Type B pancreatic cell (in vitro differentiated cells): Measurements from ENCODE around the gene CAMKMT. TPM values are rescaled to one million over a fixed set of nuclear protein-coding genes. Genes with fewer than 3 reads are reported as not detected.

Source experiments
- DNase-seq: peaks from one replicate; pipeline ENCODE4 v3.0.0; 2021; ENCODE audit warnings: mixed read lengths; ENCODE audit not compliant: unreplicated experiment; ENCODE audit errors: extremely low spot score
- H3K27ac Mint-ChIP-seq: 2 replicates; pipeline ENCODE4 v1.8.0; 2021; ENCODE audit warnings: mild to moderate bottlenecking, mixed read lengths
- H3K27me3 Mint-ChIP-seq: 2 replicates; pipeline ENCODE4 v1.8.0; 2021; ENCODE audit warnings: mixed read lengths
- H3K36me3 Mint-ChIP-seq: 2 replicates; pipeline ENCODE4 v1.8.0; 2021; ENCODE audit warnings: mixed read lengths
- H3K4me1 Mint-ChIP-seq: one replicate; pipeline ENCODE4 v1.8.0; 2021; ENCODE audit warnings: mixed read lengths; ENCODE audit not compliant: unreplicated experiment
- H3K4me3 Mint-ChIP-seq: 2 replicates; pipeline ENCODE4 v1.8.0; 2021; ENCODE audit warnings: mild to moderate bottlenecking, mixed read lengths
- H3K9me3 Mint-ChIP-seq: 2 replicates; pipeline ENCODE4 v1.8.0; 2021; ENCODE audit warnings: mixed read lengths
- CTCF ChIP-seq: fragments of 200-600 bp; sonication (generic); conservative IDR thresholded peaks from 2 replicates; pipeline ENCODE4 v1.5.0; 2021; ENCODE audit warnings: antibody characterized with exemption, mild to moderate bottlenecking
- total RNA-seq: library from RNA; stranded (reverse); gene quantifications from 2 replicates; pipeline ENCODE4 v1.2.1, GENCODE V29; 2021; ENCODE audit warnings: low replicate concordance

CAMKMT gene
- total RNA-seq, 1 donor from 2014 or later: 7.7 TPM

DNA sequence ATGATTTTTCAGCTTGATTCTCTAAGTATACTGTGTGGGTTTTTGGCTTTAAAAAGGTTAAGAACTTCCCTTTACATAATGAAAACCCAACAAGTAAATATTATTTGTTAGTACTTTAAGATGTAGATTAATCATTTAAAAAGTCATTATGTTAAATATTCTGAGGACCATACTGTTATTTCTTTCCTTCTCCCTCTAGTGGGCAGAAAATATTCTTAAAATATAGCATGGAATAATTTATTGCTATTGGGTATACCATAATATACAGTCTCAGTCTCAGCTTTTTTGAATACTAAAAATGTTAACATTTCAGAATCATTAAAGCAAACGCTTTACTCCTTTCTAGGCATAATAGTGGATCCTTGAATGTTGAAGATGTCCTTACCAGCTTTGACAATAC is 28.1 kb downstream of the CAMKMT start:
- no peaks in the 10 kb centered on the region for H3K27me3 Mint-ChIP-seq
- H3K9me3 Mint-ChIP-seq: no peaks in the 10 kb centered on the region
- H3K4me3 Mint-ChIP-seq: no peak overlapping the region
- H3K36me3 Mint-ChIP-seq: peaks cover 6% of the 10 kb centered on the region
- peak; percentile 65 for TF ChIP-seq CTCF
- H3K27ac Mint-ChIP-seq: no peak overlapping the region
- no peak for DNase-seq
- no peaks in the 10 kb centered on the region for H3K4me1 Mint-ChIP-seq

DNA sequence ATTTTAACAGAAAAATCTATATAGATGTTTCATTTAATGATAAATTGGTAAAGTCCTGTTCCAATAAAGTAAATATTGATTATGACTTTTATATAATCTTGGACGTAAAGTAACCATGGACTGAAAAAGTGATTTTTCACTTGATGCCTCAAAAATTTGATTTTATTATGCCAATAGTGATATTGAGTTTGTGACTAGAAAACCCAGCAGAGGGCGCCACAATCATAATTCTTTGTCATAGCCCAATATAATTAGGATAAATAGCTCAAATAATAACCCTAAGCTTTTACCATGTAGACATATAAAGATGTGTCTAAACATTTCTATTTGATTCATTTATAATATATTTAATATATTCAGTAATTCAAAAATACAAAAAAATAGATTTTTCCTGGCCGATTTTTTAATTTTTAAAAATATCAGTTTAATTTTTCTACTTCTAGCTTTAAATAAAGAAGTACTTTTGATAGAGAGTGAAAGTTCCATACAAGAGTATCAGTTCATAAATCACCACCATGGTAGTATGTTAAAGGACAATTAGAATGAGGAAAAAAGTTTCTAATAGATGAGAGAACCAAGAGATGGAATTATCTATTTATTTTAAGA is 30.7 kb downstream of the CAMKMT start:
- H3K4me3 Mint-ChIP-seq: no peak overlapping the region
- H3K36me3 Mint-ChIP-seq: peaks cover 6% of the 10 kb centered on the region
- no peak for DNase-seq
- H3K27me3 Mint-ChIP-seq: no peaks in the 10 kb centered on the region
- peaks cover 5% of the 10 kb centered on the region for H3K4me1 Mint-ChIP-seq
- peak; percentile 86 for TF ChIP-seq CTCF
- H3K27ac Mint-ChIP-seq: no peak overlapping the region
- no peaks in the 10 kb centered on the region for H3K9me3 Mint-ChIP-seq

DNA sequence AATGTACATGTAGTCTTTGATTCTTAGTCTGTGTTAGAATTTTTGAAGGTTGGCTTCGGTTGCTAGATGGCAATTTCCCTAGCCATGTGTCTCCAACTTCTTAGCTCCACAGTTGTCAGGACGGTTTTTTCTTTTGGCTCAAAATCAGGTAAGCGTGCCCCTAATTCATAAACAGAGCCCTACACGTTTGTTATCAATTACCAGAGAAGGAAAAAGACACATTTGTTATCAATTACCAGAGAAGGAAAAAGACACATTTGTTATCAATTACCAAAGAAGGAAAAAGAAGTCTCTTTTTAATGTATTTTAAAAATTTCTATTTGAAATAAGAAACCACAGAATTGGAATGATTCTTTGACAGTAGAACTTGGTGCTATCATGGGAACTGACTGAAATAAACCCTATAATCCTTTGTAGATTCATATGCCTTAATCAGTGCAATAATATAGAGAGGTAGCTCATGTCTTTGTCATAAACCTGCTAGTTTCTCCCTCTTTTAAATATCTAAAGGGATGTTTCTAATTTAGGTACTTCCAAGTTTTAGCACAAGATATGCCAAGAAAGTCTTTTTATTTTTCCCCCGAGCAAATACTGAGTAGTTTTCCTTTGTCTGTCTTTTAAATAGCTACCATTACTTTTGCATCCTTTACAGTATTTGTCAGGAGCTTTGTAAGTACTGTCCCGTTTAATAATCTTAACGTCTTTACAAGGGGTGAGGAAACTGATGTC is 35.9 kb downstream of the CAMKMT start:
- peaks cover 13% of the 10 kb centered on the region for H3K4me1 Mint-ChIP-seq
- H3K27ac Mint-ChIP-seq: no peak overlapping the region
- H3K36me3 Mint-ChIP-seq: no peaks in the 10 kb centered on the region
- H3K4me3 Mint-ChIP-seq: no peak overlapping the region
- no peaks in the 10 kb centered on the region for H3K9me3 Mint-ChIP-seq
- H3K27me3 Mint-ChIP-seq: no peaks in the 10 kb centered on the region
- no peak for TF ChIP-seq CTCF
- DNase-seq: no peak

DNA sequence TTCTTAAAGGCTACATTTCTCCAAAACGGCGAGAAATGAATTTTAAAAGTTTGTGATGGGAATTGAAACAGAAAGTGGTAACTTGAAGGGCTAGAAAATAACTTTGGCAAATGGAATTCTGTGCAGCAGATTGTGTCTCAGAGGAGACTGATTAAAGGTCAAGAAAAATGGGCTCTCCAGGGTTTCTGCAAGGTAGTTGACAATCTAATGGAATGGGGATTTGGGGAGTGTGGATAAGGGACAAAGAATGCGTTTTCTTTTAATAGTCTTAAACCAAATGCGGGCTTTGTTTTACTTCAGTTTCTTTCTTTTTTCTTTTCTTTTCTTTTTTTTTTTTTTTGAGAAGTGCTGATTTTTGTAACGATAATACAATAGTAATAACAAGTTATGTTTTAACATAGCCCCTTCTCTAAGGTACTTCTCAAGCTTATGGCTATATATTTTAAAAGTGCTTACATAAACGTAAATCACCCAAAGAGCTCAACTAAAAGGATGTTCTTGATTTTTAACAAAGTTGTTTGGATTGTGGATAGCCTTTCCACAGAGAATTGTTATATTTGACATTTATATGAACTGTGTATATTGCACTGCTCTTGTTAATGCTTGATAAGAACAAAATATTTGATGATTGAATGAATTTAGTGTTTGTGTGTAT is 36.6 kb downstream of the CAMKMT start:
- Mint-ChIP-seq H3K27ac (no peak overlapping the region), H3K27me3 (no peaks in the 10 kb centered on the region), H3K4me1 (peaks cover 13% of the 10 kb centered on the region), H3K4me3 (no peak overlapping the region), H3K9me3 (no peaks in the 10 kb centered on the region), H3K36me3 (no peaks in the 10 kb centered on the region)
- no peak for DNase-seq
- TF ChIP-seq CTCF: no peak

DNA sequence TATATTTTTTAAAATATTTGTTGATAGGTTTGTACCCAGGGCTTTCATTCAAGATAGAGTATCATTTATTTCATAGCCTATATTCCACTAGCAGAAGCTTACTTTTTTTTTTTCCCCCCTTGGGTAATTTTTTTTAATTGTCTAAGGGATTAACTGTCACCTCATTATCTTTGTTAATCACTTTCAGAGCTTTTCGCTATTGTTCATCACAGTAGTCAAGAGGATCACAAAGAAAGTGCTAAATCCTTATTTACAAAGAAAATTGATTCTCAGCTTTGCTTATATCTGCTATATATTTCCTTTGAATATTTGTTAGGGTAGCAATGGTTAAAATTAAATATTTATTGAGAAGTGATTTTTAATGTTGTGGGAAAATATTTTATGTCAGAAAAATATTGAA is 59.0 kb downstream of the CAMKMT start:
- H3K27ac Mint-ChIP-seq: no peak overlapping the region
- no peak for DNase-seq

More for the DNA sequence above, 59.0 kb downstream of the CAMKMT start:
- no peak for TF ChIP-seq CTCF
- Mint-ChIP-seq H3K9me3 (no peaks in the 10 kb centered on the region), H3K27me3 (no peaks in the 10 kb centered on the region), H3K36me3 (no peaks in the 10 kb centered on the region), H3K4me3 (no peak overlapping the region), H3K4me1 (no peaks in the 10 kb centered on the region)
